Astrocyte of the spinal cord (primary cell): ENCODE results near the gene SHC4.
A peak's percentile ranks its signal among the peaks of the same experiment; 100 is the strongest.
"Not testable (repeated sequence)": the region's sequence is repeated elsewhere in the genome, so short reads cannot be mapped to it uniquely, and the experiment has no call there.

Source experiments
- DNase-seq: peaks from one replicate; pipeline ENCODE4 v3.0.0; 2011; ENCODE audit warnings: low read depth, low spot score
- H3K4me3 ChIP-seq: 2 replicates; pipeline ENCODE4 v1.5.1; 2011; ENCODE audit warnings: low read depth, mild to moderate bottlenecking, low read length, moderate library complexity
- CTCF ChIP-seq: IDR thresholded peaks from 2 replicates; pipeline ENCODE4 v1.5.1; 2012; ENCODE audit warnings: low read depth, mild to moderate bottlenecking, low read length, inconsistent platforms
- in situ Hi-C: cut with HindIII; loops from 2 replicates; pipeline ENCODE4 v1.10.0; 2017; ENCODE audit warnings: low sequenced_read_pairs

SHC4 gene

GRCh38 chr15:48972750-48973503 is 9.2 kb upstream of the SHC4 start:
- DNase-seq, result no peak
- in situ Hi-C loops, result no loop called here
- TF ChIP-seq CTCF, result no peak
- H3K4me3 ChIP-seq, result no peak overlapping the region

- in situ Hi-C loops, H3K4me3 ChIP-seq: not testable (repeated sequence)
- peak; percentile 17 for DNase-seq
Measured at GRCh38 chr15:48970926-48971325, 7.2 kb upstream of the SHC4 start.

- no peak for DNase-seq
- in situ Hi-C loops, result no loop called here
- TF ChIP-seq CTCF, result no peak
- H3K4me3 ChIP-seq, result no peak overlapping the region
Measured at GRCh38 chr15:48968066-48968465, 4.3 kb upstream of the SHC4 start.

- H3K4me3 ChIP-seq, result no peak overlapping the region
- in situ Hi-C loops, result no loop called here
- no peak for TF ChIP-seq CTCF
- DNase-seq, result no peak
Measured at GRCh38 chr15:48967336-48967735, 3.6 kb upstream of the SHC4 start.

- DNase-seq, result peak; percentile 81
Measured at GRCh38 chr15:48966595-48967301, 3.0 kb upstream of the SHC4 start.

GRCh38 chr15:48965972-48966371 is 2.3 kb upstream of the SHC4 start:
- in situ Hi-C loops, result no loop called here
- DNase-seq, result peak; percentile 51
- H3K4me3 ChIP-seq, result no peak overlapping the region
- peak; percentile 43 for TF ChIP-seq CTCF

More at GRCh38 chr15:48966595-48967301, 3.0 kb upstream of the SHC4 start:
- no peak overlapping the region for H3K4me3 ChIP-seq
- in situ Hi-C loops, result no loop called here
- TF ChIP-seq CTCF, result no peak

GRCh38 chr15:48964898-48965297 is 1.2 kb upstream of the SHC4 start:
- no peak for TF ChIP-seq CTCF
- in situ Hi-C loops, result no loop called here
- no peak for DNase-seq
- no peak overlapping the region for H3K4me3 ChIP-seq
